HEK293 (cell line): Measurements from ENCODE around the gene CD59.
A peak's percentile ranks its signal among the peaks of the same experiment; 100 is the strongest.

Experiments used
- CTCF ChIA-PET: fragments of 350-600 bp; formaldehyde crosslinking; extraction: SDS; loops from one replicate; lab custom pipeline; 2021; ENCODE audit warnings: antibody characterized with exemption; lab: Yijun Ruan, JAX
- POLR2A ChIA-PET: fragments of 300-600 bp; formaldehyde crosslinking; extraction: SDS; loops from one replicate; lab custom pipeline; 2020; ENCODE audit warnings: antibody characterized with exemption, inconsistent platforms; lab: Yijun Ruan, JAX
- H3K27ac ChIP-seq: fragments of 200-500 bp; sonication (Bioruptor generic); 2 replicates; pipeline ENCODE4 v1.5.1; 2014; ENCODE audit warnings: low read depth, low read length, control low read depth, inconsistent platforms; ENCODE audit errors: extremely low read depth
- H3K36me3 ChIP-seq, 2 experiments: fragments of 200-500 bp in 1 of 2; sonication (Bioruptor generic) in 1 of 2; 1 replicate in 1 of 2; 2 replicates in 1 of 2; pipeline ENCODE4 v1.5.1; 2014 to 2017; ENCODE audit warnings: inconsistent platforms in 2 of 2, low read length in 2 of 2; ENCODE audit not compliant: control insufficient read depth in 2 of 2, insufficient read depth in 1 of 2
- H3K4me1 ChIP-seq: fragments of 200-500 bp; sonication (Bioruptor generic); 2 replicates; pipeline ENCODE4 v1.5.1; 2014; ENCODE audit warnings: mild to moderate bottlenecking, low read length, inconsistent platforms; ENCODE audit not compliant: control insufficient read depth, insufficient read depth
- H3K4me3 ChIP-seq: 2 replicates; pipeline ENCODE4 v1.5.1; 2011; ENCODE audit warnings: low read depth, mild to moderate bottlenecking, control low read depth, low read length, moderate library complexity
- H3K9me3 ChIP-seq: fragments of 200-500 bp; sonication (Bioruptor generic); 2 replicates; pipeline ENCODE4 v1.5.1; 2014; ENCODE audit warnings: low read depth, low read length, inconsistent platforms; ENCODE audit not compliant: control insufficient read depth, insufficient read depth
- EGR2 ChIP-seq: fragments of 450-650 bp; formaldehyde crosslinking; IDR thresholded peaks from 2 replicates; pipeline ENCODE4 v1.5.1; 2016; ENCODE audit warnings: low read depth, missing biosample characterization, missing genetic modification characterization
- OSR2 ChIP-seq: fragments of 450-650 bp; formaldehyde crosslinking; IDR thresholded peaks from 2 replicates; pipeline ENCODE4 v1.5.1; 2016; ENCODE audit warnings: missing biosample characterization, missing genetic modification characterization
- REPIN1 ChIP-seq: fragments of 450-650 bp; formaldehyde crosslinking; IDR thresholded peaks from 2 replicates; pipeline ENCODE4 v1.5.1; 2017; ENCODE audit warnings: missing biosample characterization, missing genetic modification characterization, low read depth
- SALL2 ChIP-seq: fragments of 450-650 bp; formaldehyde crosslinking; IDR thresholded peaks from 2 replicates; pipeline ENCODE4 v1.5.0; 2017; ENCODE audit warnings: missing biosample characterization, mild to moderate bottlenecking, missing genetic modification characterization, borderline replicate concordance
- SCRT1 ChIP-seq: fragments of 450-650 bp; formaldehyde crosslinking; IDR thresholded peaks from 2 replicates; pipeline ENCODE4 v1.5.1; 2016; ENCODE audit warnings: missing biosample characterization, missing genetic modification characterization, borderline replicate concordance
- SP2 ChIP-seq: fragments of 450-650 bp; formaldehyde crosslinking; IDR thresholded peaks from 2 replicates; pipeline ENCODE4 v1.5.1; 2016; ENCODE audit warnings: missing biosample characterization, missing genetic modification characterization
- ZBTB17 ChIP-seq: fragments of 450-650 bp; formaldehyde crosslinking; IDR thresholded peaks from 2 replicates; pipeline ENCODE4 v1.5.1; 2016; ENCODE audit warnings: missing biosample characterization, missing genetic modification characterization
- ZBTB26 ChIP-seq: fragments of 450-650 bp; formaldehyde crosslinking; optimal IDR thresholded peaks from 2 replicates; pipeline ENCODE3; 2016; ENCODE audit warnings: missing biosample characterization, mild to moderate bottlenecking, missing genetic modification characterization
- ZBTB48 ChIP-seq: fragments of 450-650 bp; formaldehyde crosslinking; IDR thresholded peaks from 2 replicates; pipeline ENCODE4 v1.5.1; 2016; ENCODE audit warnings: missing biosample characterization, missing genetic modification characterization
- ZFHX2 ChIP-seq: fragments of 450-650 bp; formaldehyde crosslinking; conservative IDR thresholded peaks from 2 replicates; pipeline ENCODE4 v1.5.1; 2016; ENCODE audit warnings: missing biosample characterization, missing genetic modification characterization
- ZNF138 ChIP-seq: fragments of 450-650 bp; formaldehyde crosslinking; IDR thresholded peaks from 2 replicates; pipeline ENCODE4 v1.5.1; 2016; ENCODE audit warnings: missing biosample characterization, missing genetic modification characterization, borderline replicate concordance
- ZNF221 ChIP-seq: fragments of 450-650 bp; formaldehyde crosslinking; IDR thresholded peaks from 2 replicates; pipeline ENCODE4 v1.5.1; 2017; ENCODE audit warnings: missing biosample characterization, missing genetic modification characterization, borderline replicate concordance
- ZNF239 ChIP-seq: fragments of 450-650 bp; formaldehyde crosslinking; IDR thresholded peaks from 2 replicates; pipeline ENCODE4 v1.5.1; 2016; ENCODE audit warnings: missing biosample characterization, missing genetic modification characterization
- ZNF302 ChIP-seq: fragments of 450-650 bp; formaldehyde crosslinking; IDR thresholded peaks from 2 replicates; pipeline ENCODE4 v1.5.1; 2016; ENCODE audit warnings: missing biosample characterization, missing genetic modification characterization, low read depth
- ZNF335 ChIP-seq: fragments of 450-650 bp; formaldehyde crosslinking; conservative IDR thresholded peaks from 2 replicates; pipeline ENCODE4 v1.5.1; 2016; ENCODE audit warnings: missing biosample characterization, missing genetic modification characterization
- ZNF366 ChIP-seq: fragments of 450-650 bp; formaldehyde crosslinking; conservative IDR thresholded peaks from 2 replicates; pipeline ENCODE4 v1.5.1; 2016; ENCODE audit warnings: missing biosample characterization, missing genetic modification characterization
- ZNF529 ChIP-seq: fragments of 450-650 bp; formaldehyde crosslinking; IDR thresholded peaks from 2 replicates; pipeline ENCODE4 v1.5.1; 2017; ENCODE audit warnings: missing genetic modification characterization, missing biosample characterization; ENCODE audit not compliant: insufficient replicate concordance
- ZNF544 ChIP-seq: fragments of 450-650 bp; formaldehyde crosslinking; IDR thresholded peaks from 2 replicates; pipeline ENCODE4 v1.5.0; 2017; ENCODE audit warnings: missing biosample characterization, missing genetic modification characterization
- ZNF561 ChIP-seq: fragments of 450-650 bp; IDR thresholded peaks from 2 replicates; pipeline ENCODE4 v1.5.1; 2018; ENCODE audit warnings: missing biosample characterization, missing genetic modification characterization, borderline replicate concordance
- ZNF596 ChIP-seq: fragments of 450-650 bp; IDR thresholded peaks from 2 replicates; pipeline ENCODE4 v1.5.0; 2018; ENCODE audit warnings: missing biosample characterization, mild to moderate bottlenecking, missing genetic modification characterization, moderate library complexity
- ZNF621 ChIP-seq: fragments of 450-650 bp; formaldehyde crosslinking; IDR thresholded peaks from 2 replicates; pipeline ENCODE4 v1.5.1; 2017; ENCODE audit warnings: missing biosample characterization, missing genetic modification characterization
- ZNF677 ChIP-seq: fragments of 450-650 bp; IDR thresholded peaks from 2 replicates; pipeline ENCODE4 v1.5.0; 2018; ENCODE audit warnings: missing biosample characterization, mild to moderate bottlenecking, missing genetic modification characterization, moderate library complexity
- ZNF701 ChIP-seq: fragments of 450-650 bp; formaldehyde crosslinking; IDR thresholded peaks from 2 replicates; pipeline ENCODE4 v1.5.1; 2016; ENCODE audit warnings: missing biosample characterization, missing genetic modification characterization
- ZSCAN4 ChIP-seq: fragments of 450-650 bp; formaldehyde crosslinking; IDR thresholded peaks from 2 replicates; pipeline ENCODE4 v1.5.1; 2017; ENCODE audit warnings: missing biosample characterization, missing genetic modification characterization
- ZXDB ChIP-seq: fragments of 450-650 bp; formaldehyde crosslinking; IDR thresholded peaks from 2 replicates; pipeline ENCODE4 v1.5.1; 2016; ENCODE audit warnings: missing biosample characterization, missing genetic modification characterization
- TF ChIP-seq, protein P1 (sequence below): fragments of 450-650 bp; IDR thresholded peaks from 2 replicates; pipeline ENCODE4 v1.5.1; 2018; ENCODE audit warnings: missing biosample characterization, mild to moderate bottlenecking, missing genetic modification characterization
- TF ChIP-seq, protein P2 (sequence below): fragments of 450-650 bp; IDR thresholded peaks from 2 replicates; pipeline ENCODE4 v1.5.1; 2018; ENCODE audit warnings: missing biosample characterization, missing genetic modification characterization

CD59 gene

GRCh38 chr11:33701302-33702230 is 34.7 kb downstream of the CD59 start:
- Histone ChIP-seq H3K36me3 (peaks cover 0 to 13% of the 10 kb centered on the region in 2 experiments; a peak in 1 of 3 replicates), H3K9me3 (no peaks in the 10 kb centered on the region), H3K4me1 (no peaks in the 10 kb centered on the region), H3K4me3 (peak overlapping the region; percentile 62), H3K27ac (no peak overlapping the region)
- ChIA-PET CTCF (interaction anchor here (0.5 to 2.9 kb wide), 8 partner anchors 14 to 339 kb away, joined by 3 to 16 read pairs (median 4); no protein-coding TSS in a partner anchor), POLR2A (interaction anchor here (1.8 to 2.9 kb wide), 3 partner anchors 9 to 41 kb away, joined by 6 to 19 read pairs (median 17); partner anchors contain the start of gene CD59)
- TF ChIP-seq SCRT1 (tag by site-specific recombination) = no peak
- TF ChIP-seq ZNF596 (tag by site-specific recombination) = no peak
- peak; percentile 67 for TF ChIP-seq ZFHX2 (tag by site-specific recombination)
- TF ChIP-seq ZNF335 = peak; percentile 89
- peak; percentile 39; the same call in 1 of the 2 replicates for TF ChIP-seq ZNF366 (tag by site-specific recombination)
- no peak for TF ChIP-seq ZNF221 (tag by site-specific recombination)
- peak; percentile 58 for TF ChIP-seq ZBTB17
- TF ChIP-seq ZSCAN4 (tag by site-specific recombination) = peak; percentile 61
- TF ChIP-seq ZXDB (tag by site-specific recombination) = no peak
- TF ChIP-seq ZBTB48 (tag by site-specific recombination) = no peak
- TF ChIP-seq ZNF701 = no peak
- TF ChIP-seq EGR2 (tag by site-specific recombination) = peak; percentile 50; the same call in 1 of the 2 replicates
- TF ChIP-seq ZNF302 (tag by site-specific recombination) = no peak

GRCh38 chr11:33700502-33701271 is 35.5 kb downstream of the CD59 start, which contains the start of gene C11orf91:
Gene C11orf91 (minus strand): TSS chr11:33700826. CDS start chr11:33700740, 86 bp downstream.
- peaks cover 0 to 8% of the 10 kb centered on the region in 2 experiments; a peak in 1 of 3 replicates for H3K36me3 ChIP-seq
- H3K4me1 ChIP-seq = no peaks in the 10 kb centered on the region
- ChIA-PET CTCF (interaction anchor here (0.7 to 2.9 kb wide), 4 partner anchors 14 to 339 kb away, joined by 4 to 16 read pairs (median 8); no protein-coding TSS in a partner anchor), POLR2A (interaction anchor here (0.5 to 2.9 kb wide), 4 partner anchors 9 to 179 kb away, joined by 3 to 19 read pairs (median 12); partner anchors contain the start of gene CD59)
- H3K9me3 ChIP-seq = no peaks in the 10 kb centered on the region
- H3K4me3 ChIP-seq = peak within 1 kb of the TSS; percentile 62
- H3K27ac ChIP-seq = no peak within 1 kb of the TSS
- no peak for TF ChIP-seq ZNF544 (tag by site-specific recombination)
- TF ChIP-seq ZBTB26 (tag by site-specific recombination) = peak; percentile 67
- no peak for TF ChIP-seq ZNF561 (tag by site-specific recombination)
- no peak for TF ChIP-seq ZNF239 (tag by site-specific recombination)
- TF ChIP-seq, protein P1, sequence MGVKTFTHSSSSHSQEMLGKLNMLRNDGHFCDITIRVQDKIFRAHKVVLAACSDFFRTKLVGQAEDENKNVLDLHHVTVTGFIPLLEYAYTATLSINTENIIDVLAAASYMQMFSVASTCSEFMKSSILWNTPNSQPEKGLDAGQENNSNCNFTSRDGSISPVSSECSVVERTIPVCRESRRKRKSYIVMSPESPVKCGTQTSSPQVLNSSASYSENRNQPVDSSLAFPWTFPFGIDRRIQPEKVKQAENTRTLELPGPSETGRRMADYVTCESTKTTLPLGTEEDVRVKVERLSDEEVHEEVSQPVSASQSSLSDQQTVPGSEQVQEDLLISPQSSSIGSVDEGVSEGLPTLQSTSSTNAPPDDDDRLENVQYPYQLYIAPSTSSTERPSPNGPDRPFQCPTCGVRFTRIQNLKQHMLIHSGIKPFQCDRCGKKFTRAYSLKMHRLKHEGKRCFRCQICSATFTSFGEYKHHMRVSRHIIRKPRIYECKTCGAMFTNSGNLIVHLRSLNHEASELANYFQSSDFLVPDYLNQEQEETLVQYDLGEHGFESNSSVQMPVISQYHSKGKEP (tag by site-specific recombination) = no peak
- TF ChIP-seq ZNF677 (tag by site-specific recombination) = no peak
- TF ChIP-seq REPIN1 = no peak
- TF ChIP-seq OSR2 = peak; percentile 31; the same call in 1 of the 2 replicates
- no peak for TF ChIP-seq SALL2
- TF ChIP-seq, protein P2, sequence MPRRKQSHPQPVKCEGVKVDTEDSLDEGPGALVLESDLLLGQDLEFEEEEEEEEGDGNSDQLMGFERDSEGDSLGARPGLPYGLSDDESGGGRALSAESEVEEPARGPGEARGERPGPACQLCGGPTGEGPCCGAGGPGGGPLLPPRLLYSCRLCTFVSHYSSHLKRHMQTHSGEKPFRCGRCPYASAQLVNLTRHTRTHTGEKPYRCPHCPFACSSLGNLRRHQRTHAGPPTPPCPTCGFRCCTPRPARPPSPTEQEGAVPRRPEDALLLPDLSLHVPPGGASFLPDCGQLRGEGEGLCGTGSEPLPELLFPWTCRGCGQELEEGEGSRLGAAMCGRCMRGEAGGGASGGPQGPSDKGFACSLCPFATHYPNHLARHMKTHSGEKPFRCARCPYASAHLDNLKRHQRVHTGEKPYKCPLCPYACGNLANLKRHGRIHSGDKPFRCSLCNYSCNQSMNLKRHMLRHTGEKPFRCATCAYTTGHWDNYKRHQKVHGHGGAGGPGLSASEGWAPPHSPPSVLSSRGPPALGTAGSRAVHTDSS (tag by site-specific recombination) = no peak
- TF ChIP-seq SP2 = peak; percentile 89
- TF ChIP-seq ZNF366 (tag by site-specific recombination) = peak; percentile 91
- no peak for TF ChIP-seq ZNF138 (tag by site-specific recombination)
- TF ChIP-seq ZNF621 (tag by site-specific recombination) = no peak
- no peak for TF ChIP-seq ZNF529
